Bronchial epithelial cell (primary cell): ENCODE results near the gene TLCD3B. TPM values are rescaled to one million over a fixed set of nuclear protein-coding genes. Genes with fewer than 3 reads are reported as not detected.
"Not testable (repeated sequence)": the region's sequence is repeated elsewhere in the genome, so short reads cannot be mapped to it uniquely, and the experiment has no call there.

Experiments used
- DNase-seq: peaks from one replicate; pipeline ENCODE4 v3.0.0-alpha.2; 2010; ENCODE audit warnings: low read depth
- FAIRE-seq: peaks from 2 replicates; lab custom pipeline; 2011; peaks lifted over from hg19 to GRCh38; lab: Jason Lieb, UNC
- H3K27me3 ChIP-seq: 2 replicates; pipeline ENCODE4 v1.5.1; 2011; ENCODE audit warnings: low read length; ENCODE audit not compliant: control insufficient read depth, insufficient read depth
- H3K36me3 ChIP-seq: 2 replicates; pipeline ENCODE4 v1.5.1; 2011; ENCODE audit warnings: low read length; ENCODE audit not compliant: control insufficient read depth, insufficient read depth
- H3K4me3 ChIP-seq: 2 replicates; pipeline ENCODE4 v1.5.1; 2011; ENCODE audit warnings: mild to moderate bottlenecking, low read depth, low read length, control low read depth
- total RNA-seq: library from RNA; depleted of rRNA; stranded (reverse); fragments of >200 nt; gene quantifications from 2 replicates; pipeline ENCODE4 v1.2.1, GENCODE V29; 2014
- TF ChIP-seq, protein P1 (sequence below): IDR thresholded peaks from 2 replicates; pipeline ENCODE4 v1.5.1; 2011; ENCODE audit warnings: mild to moderate bottlenecking, moderate library complexity, low read length, control low read depth, inconsistent platforms; ENCODE audit not compliant: insufficient read depth, severe bottlenecking

TLCD3B gene
- total RNA-seq, 1 donor from 2014 or later: not detected

DNA sequence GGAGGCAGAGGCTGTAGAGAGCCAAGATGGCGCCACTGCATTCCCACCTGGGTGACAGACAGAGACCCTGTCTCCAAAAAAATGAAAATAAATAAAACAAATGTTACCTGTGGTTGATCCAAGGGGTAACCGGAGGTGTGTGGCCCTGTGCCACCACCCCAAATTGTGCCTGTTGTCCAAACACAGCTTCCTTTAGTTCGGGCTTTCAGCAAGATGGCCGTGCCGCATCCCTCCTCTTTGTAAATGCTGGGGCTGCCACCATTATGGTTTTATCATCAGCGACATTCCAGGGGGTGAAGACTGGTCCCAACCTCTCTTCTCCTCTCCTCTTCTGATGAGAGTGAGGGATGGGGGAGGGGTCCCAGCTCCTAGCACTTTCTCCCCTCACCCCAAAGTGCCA is 8.2 kb downstream of the TLCD3B start, which contains the start of gene C16orf92:
Gene C16orf92, plus strand, starts transcription at position 312 of the 400 bp plus-strand sequence. CDS start 143 bp downstream, outside the sequence.
- DNase-seq (no peak), FAIRE-seq (no peak)
- TF ChIP-seq, protein P1, sequence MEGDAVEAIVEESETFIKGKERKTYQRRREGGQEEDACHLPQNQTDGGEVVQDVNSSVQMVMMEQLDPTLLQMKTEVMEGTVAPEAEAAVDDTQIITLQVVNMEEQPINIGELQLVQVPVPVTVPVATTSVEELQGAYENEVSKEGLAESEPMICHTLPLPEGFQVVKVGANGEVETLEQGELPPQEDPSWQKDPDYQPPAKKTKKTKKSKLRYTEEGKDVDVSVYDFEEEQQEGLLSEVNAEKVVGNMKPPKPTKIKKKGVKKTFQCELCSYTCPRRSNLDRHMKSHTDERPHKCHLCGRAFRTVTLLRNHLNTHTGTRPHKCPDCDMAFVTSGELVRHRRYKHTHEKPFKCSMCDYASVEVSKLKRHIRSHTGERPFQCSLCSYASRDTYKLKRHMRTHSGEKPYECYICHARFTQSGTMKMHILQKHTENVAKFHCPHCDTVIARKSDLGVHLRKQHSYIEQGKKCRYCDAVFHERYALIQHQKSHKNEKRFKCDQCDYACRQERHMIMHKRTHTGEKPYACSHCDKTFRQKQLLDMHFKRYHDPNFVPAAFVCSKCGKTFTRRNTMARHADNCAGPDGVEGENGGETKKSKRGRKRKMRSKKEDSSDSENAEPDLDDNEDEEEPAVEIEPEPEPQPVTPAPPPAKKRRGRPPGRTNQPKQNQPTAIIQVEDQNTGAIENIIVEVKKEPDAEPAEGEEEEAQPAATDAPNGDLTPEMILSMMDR: no peak
- no peaks in the 10 kb centered on the region for H3K27me3 ChIP-seq
- H3K36me3 ChIP-seq: no peaks in the 10 kb centered on the region
- no peak within 1 kb of the TSS for H3K4me3 ChIP-seq

DNA sequence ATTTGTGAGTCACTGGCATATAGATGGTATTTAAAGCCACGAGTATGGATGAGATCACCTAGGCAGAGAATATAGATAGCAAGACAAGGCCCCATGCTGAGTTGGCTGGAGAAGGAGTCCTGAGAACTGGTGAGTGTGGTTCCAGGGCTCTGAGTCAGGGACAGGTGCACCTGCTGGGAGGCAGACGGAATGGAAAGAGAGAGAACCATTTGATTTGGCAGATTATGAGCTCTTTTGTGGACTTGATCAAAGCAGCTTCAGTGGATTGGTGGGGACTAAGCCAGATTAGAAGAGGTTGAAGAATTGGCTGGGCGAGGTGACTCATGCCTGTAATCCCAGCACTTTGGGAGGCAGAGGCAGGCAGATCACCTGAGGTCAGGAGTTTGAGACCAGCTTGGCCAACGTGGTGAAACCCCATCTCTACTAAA is 12.3 kb downstream of the TLCD3B start:
- Histone ChIP-seq H3K36me3 (no peaks in the 10 kb centered on the region), H3K27me3 (no peaks in the 10 kb centered on the region), H3K4me3 (no peak overlapping the region)
- FAIRE-seq: no peak
- TF ChIP-seq, protein P1: no peak
- peak; percentile 48 for DNase-seq

DNA sequence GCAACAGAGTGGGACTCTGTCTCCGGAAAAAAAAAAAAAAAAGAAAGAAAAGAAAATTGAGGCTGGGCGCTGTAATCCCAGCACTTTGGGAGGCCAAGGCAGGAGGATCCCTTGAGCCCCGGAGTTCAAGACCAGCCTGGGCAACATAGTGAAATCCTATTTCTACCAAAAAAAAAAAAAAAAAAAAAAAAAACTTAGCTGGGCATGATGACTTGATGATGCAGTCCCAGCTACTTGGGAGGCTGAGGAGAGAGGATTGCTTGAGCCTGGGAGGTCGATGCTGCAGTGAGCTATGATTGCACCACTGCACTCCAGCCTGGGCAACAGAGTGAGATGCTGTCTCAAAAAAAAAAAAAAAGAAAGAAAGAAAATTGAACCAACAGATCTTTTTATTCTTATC is 13.1 kb downstream of the TLCD3B start:
- H3K27me3 ChIP-seq, DNase-seq, H3K4me3 ChIP-seq, FAIRE-seq, H3K36me3 ChIP-seq: not testable (repeated sequence)

DNA sequence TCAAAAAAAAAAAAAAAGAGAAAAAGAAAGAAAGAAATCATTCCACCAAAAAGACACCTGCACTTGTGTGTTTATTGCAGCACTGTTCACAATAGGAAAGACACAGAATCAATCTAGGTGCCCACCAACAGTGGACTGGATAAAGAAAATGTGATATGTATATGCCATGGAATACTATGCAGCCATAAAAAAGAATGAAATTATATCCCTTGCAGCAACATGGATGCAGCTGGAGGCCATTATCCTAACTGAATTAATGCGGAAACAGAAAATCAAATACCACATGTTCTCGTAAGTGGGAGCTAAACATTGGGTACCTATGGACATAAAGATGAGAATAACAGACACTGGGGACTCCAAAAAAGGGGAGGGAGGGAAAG is 13.8 kb downstream of the TLCD3B start:
- Histone ChIP-seq H3K36me3 (no peaks in the 10 kb centered on the region), H3K27me3 (no peaks in the 10 kb centered on the region), H3K4me3 (no peak overlapping the region)
- DNase-seq (no peak), FAIRE-seq (no peak)
- TF ChIP-seq, protein P1: no peak

DNA sequence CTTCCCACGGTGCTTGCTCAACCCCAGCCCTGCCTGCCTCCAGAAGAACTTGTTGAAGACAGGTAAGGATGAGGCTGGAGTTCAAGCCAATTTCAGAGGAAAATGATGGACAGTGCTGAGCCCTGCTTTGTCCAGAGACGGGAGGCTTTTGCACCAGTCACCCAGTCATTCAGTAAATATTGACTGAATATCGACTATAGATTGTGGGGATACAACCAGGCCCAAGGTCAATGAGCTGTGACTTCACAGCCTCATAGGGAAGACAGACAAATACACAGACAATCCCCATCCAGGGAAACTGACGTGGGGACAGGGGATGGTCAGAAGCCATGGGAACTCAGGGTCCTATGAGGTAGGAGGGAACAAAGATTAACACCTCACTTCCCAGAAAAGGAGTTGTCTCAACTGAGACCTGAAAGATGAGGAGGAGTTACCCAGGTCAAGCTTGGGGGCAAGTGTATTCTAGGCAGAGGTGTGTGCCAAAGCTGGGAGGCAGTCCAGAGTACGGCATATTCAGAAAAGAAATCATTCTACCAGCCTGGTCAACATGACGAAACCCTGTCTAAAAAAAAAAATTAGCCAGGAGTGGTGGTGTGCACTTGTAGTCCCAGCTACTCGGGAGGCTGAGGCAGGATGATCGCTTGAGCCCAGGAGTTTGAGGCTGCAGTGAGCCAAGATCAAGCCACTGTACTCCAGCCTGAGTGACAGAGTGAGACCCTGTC is 14.4 kb downstream of the TLCD3B start:
- H3K4me3 ChIP-seq: no peak overlapping the region
- H3K36me3 ChIP-seq: no peaks in the 10 kb centered on the region
- no peaks in the 10 kb centered on the region for H3K27me3 ChIP-seq
- TF ChIP-seq, protein P1: no peak
- no peak for FAIRE-seq
- no peak for DNase-seq

DNA sequence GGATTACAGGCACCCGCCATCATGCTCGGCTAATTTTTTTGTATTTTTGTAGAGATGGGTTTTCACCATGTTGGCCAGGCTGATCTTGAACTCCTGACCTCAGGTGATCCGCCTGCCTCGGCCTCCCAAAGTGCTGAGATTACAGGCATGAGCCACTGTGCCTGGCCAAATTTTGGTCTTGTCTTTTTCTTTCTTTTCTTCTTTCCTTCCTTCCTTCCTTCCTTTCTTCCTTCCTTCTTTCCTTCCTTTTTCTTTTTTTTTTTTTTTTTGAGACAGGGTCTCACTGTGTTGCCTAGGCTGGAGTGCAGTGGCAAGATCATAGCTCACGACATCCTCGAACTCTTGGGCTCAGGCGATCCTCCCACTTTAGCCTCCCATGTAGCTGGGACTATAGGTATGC is 15.6 kb downstream of the TLCD3B start:
- H3K36me3 ChIP-seq, FAIRE-seq, H3K4me3 ChIP-seq, DNase-seq, H3K27me3 ChIP-seq: not testable (repeated sequence)

DNA sequence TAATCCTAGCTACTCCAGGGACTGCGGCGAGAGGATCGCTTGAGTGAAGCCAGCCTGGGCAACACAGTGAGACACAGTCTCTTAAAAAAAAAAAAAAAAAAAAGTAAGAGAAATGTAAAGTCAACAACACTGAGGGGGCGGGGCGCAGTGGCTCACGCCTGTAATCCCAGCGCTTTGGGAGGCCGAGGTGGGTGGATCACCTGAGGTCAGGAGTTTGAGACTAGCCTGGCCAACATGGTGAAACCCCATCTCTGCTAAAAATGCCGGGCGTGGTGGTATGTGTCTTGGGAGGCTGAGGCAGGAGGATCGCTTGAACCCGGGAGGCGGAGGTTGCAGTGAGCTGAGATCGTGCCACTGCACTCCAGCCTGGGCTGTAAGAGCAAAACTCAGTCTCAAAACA is 18.5 kb downstream of the TLCD3B start:
- not testable (repeated sequence) for H3K36me3 ChIP-seq, FAIRE-seq, H3K4me3 ChIP-seq, DNase-seq
- peaks cover 15% of the 10 kb centered on the region for H3K27me3 ChIP-seq
